ENCODE results near the gene PTPN3.

Gene PTPN3

DNA sequence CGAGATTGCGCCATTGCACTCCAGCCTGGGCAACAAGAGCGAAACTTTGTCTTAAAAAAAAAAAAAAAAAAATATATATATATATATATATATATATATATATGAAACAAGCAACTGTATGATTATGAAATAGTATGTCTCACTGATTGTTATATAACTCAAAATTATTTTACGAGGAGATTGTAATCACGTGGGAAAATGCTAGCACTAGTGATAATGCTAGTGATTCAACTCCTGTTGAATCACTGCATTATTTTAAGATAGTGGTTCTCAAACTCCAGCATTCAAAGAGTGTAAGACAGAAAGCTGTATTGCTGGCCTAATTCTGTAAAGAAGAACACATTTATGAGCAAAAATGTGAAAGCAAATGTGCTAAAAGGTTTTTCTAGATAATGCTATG lies 12.4 kb upstream of the PTPN3 start:
- TF ChIP-seq ZBTB7A (IDR thresholded peaks at IDR 0.05; ENCODE audit: low read depth) = no peak
- no peak for TF ChIP-seq RAD21 (IDR thresholded peaks at IDR 0.05; ENCODE audit: low read depth)

DNA sequence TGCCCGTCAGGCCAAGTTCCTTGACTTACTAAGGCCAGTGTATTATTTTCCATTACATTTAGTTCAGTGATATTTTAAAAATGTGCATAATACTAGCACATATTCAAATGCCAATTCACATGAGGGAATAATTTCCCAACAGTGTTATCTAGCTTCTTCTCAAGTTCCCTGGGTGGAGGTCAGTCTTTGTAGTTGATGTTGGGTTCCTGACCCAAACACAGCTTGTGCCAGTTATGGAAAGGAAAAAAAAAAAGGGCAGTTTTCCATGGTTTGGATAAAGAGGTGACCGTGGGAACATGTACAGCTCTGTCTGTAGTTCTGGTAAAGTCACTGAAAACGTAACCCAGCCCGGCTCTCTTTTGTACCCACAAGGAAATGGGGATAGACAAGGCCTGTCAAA lies 11.5 kb upstream of the PTPN3 start:
- TF ChIP-seq CEBPB (IDR thresholded peaks at IDR 0.05) (no peak), TCF12 (IDR thresholded peaks at IDR 0.05; ENCODE audit: low read depth) (no peak), RAD21 (IDR thresholded peaks at IDR 0.05; ENCODE audit: low read depth) (no peak)
- TF ChIP-seq, protein P1, sequence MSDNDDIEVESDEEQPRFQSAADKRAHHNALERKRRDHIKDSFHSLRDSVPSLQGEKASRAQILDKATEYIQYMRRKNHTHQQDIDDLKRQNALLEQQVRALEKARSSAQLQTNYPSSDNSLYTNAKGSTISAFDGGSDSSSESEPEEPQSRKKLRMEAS (IDR thresholded peaks at IDR 0.05) = no peak
- TF ChIP-seq, protein P2, sequence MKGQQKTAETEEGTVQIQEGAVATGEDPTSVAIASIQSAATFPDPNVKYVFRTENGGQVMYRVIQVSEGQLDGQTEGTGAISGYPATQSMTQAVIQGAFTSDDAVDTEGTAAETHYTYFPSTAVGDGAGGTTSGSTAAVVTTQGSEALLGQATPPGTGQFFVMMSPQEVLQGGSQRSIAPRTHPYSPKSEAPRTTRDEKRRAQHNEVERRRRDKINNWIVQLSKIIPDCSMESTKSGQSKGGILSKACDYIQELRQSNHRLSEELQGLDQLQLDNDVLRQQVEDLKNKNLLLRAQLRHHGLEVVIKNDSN (IDR thresholded peaks at IDR 0.05) = no peak

DNA sequence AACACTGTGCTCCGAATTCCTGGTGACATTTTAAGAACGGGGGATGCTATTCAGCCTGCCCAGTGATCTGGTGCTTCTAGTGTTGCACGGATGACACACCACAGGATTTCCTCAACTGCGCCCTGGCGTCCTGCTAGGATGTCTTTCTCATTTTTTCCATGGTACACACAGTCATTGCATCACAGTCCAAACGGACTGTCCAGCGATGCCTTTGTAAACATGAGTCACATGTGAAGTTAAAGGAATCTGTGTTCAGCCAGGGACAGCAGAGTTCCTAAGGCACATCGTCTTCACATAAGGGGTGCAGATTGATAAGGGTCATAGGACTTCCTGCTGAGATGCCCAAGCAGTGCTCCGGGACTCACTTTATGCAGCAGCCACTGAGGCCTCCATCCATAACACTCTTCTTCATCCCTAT lies 9.3 kb upstream of the PTPN3 start:
- no peak for TF ChIP-seq YY1 (IDR thresholded peaks at IDR 0.05; ENCODE audit: low read depth)
- no peak for TF ChIP-seq EP300 (IDR thresholded peaks at IDR 0.05; ENCODE audit: borderline replicate concordance)
- TF ChIP-seq NFIC (IDR thresholded peaks at IDR 0.05) = no peak
- TF ChIP-seq, protein P2 (IDR thresholded peaks at IDR 0.05) = no peak
- no peak for TF ChIP-seq ZBTB7A (IDR thresholded peaks at IDR 0.05; ENCODE audit: low read depth)
- TF ChIP-seq TEAD4 (IDR thresholded peaks at IDR 0.05) = no peak
- no peak for TF ChIP-seq RAD21 (IDR thresholded peaks at IDR 0.05; ENCODE audit: low read depth)
- no peak for TF ChIP-seq EGR1 (IDR thresholded peaks at IDR 0.05)
- TF ChIP-seq, protein P3, sequence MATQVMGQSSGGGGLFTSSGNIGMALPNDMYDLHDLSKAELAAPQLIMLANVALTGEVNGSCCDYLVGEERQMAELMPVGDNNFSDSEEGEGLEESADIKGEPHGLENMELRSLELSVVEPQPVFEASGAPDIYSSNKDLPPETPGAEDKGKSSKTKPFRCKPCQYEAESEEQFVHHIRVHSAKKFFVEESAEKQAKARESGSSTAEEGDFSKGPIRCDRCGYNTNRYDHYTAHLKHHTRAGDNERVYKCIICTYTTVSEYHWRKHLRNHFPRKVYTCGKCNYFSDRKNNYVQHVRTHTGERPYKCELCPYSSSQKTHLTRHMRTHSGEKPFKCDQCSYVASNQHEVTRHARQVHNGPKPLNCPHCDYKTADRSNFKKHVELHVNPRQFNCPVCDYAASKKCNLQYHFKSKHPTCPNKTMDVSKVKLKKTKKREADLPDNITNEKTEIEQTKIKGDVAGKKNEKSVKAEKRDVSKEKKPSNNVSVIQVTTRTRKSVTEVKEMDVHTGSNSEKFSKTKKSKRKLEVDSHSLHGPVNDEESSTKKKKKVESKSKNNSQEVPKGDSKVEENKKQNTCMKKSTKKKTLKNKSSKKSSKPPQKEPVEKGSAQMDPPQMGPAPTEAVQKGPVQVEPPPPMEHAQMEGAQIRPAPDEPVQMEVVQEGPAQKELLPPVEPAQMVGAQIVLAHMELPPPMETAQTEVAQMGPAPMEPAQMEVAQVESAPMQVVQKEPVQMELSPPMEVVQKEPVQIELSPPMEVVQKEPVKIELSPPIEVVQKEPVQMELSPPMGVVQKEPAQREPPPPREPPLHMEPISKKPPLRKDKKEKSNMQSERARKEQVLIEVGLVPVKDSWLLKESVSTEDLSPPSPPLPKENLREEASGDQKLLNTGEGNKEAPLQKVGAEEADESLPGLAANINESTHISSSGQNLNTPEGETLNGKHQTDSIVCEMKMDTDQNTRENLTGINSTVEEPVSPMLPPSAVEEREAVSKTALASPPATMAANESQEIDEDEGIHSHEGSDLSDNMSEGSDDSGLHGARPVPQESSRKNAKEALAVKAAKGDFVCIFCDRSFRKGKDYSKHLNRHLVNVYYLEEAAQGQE (IDR thresholded peaks at IDR 0.05; ENCODE audit: low read depth) = no peak

DNA sequence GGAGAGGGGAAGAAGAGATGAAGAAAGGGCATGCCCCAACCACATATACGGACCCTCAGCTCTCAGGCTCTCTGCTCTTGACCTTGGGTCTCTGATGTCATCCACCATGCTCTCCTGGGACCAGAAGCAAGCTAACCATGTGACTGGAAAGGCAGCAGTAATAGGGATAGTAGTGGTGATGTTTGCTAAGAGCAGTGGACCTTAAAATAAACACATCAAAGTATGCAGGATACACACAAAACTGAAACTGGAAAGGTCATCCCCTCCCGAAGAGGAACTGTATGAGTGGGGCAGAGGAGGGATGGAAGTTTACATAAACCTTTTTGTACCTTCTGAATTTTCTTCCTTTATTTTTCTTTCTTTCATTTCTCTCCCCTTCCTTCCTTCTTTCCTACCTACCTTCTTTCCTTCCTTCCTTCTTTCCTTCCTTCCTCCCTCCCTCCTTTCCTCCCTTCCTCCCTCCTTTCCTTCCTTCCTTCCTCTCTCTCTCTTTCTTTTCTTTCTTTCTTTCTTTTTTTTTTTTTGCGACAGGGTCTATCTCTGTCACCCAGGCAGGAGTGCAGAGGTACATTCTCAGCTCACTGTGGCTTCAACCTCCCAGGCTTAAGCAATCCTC lies 8.1 kb upstream of the PTPN3 start:
- TF ChIP-seq EGR1 (IDR thresholded peaks at IDR 0.05) = no peak
- TF ChIP-seq ZBTB7A (IDR thresholded peaks at IDR 0.05; ENCODE audit: low read depth) = no peak
- TF ChIP-seq, protein P2 (IDR thresholded peaks at IDR 0.05) = no peak
- no peak for TF ChIP-seq FOXM1 (IDR thresholded peaks at IDR 0.05; ENCODE audit: borderline replicate concordance, low read depth)
- no peak for TF ChIP-seq CREB1 (IDR thresholded peaks at IDR 0.05; ENCODE audit: low read depth)
- no peak for TF ChIP-seq TCF12 (IDR thresholded peaks at IDR 0.05; ENCODE audit: low read depth)
- no peak for TF ChIP-seq TEAD4 (IDR thresholded peaks at IDR 0.05)
- TF ChIP-seq YY1 (IDR thresholded peaks at IDR 0.05; ENCODE audit: low read depth) = no peak
- no peak for TF ChIP-seq RAD21 (IDR thresholded peaks at IDR 0.05; ENCODE audit: low read depth)
- no peak for TF ChIP-seq EP300 (IDR thresholded peaks at IDR 0.05; ENCODE audit: borderline replicate concordance)
- TF ChIP-seq TAF1 (IDR thresholded peaks at IDR 0.05; ENCODE audit: low read depth) = no peak

DNA sequence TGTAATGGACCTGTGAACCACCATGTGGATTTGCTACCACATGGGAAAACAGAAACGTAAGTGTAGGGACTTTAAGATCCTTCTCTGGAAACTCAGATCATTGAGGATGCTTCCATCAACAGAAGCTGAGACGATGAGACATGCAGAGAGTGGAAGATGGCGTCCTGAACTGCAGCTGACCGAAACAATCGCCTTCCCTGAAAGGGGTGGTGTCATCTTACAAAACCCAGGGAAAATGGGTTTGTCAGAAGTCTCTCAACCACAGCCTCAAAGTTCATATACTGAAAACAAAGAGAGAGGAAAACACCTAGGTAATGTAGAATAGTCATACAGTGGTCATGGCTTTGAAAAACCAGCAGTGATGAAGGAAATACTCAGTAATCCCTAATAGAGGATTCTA lies 6.6 kb upstream of the PTPN3 start:
- TF ChIP-seq EGR1 (IDR thresholded peaks at IDR 0.05) (no peak), EP300 (IDR thresholded peaks at IDR 0.05; ENCODE audit: borderline replicate concordance) (no peak), NFIC (IDR thresholded peaks at IDR 0.05) (no peak), ZBTB7A (IDR thresholded peaks at IDR 0.05; ENCODE audit: low read depth) (no peak)

DNA sequence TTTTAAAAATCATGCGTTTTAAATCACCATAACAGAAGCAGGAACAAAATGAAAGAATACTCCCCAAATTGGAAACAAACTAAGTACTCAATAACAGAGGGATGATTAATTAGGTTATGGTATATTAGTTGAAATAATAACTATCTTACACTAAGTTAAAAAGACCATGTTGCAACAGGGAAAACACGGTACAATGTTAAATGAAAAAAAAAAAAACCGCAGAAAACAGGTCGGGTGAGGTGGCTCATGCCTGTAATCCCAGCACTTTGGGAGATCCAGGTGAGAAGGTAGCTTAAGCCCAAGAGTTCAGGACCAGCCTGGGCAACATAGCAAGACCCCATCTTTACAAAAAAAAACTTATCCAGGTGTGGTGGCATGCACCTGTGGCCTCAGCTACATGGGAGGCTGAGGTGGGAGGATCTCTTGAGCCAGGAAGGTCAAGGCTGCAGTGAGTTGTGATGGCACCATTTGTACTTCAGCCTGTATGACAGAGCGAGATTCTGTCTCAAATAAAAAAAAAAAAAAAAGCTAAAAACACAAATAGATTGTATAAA lies 2.4 kb upstream of the PTPN3 start:
- no peak for TF ChIP-seq CREB1 (IDR thresholded peaks at IDR 0.05; ENCODE audit: low read depth)
- no peak for TF ChIP-seq TEAD4 (IDR thresholded peaks at IDR 0.05)
- TF ChIP-seq RAD21 (IDR thresholded peaks at IDR 0.05; ENCODE audit: low read depth) = no peak
- TF ChIP-seq EP300 (IDR thresholded peaks at IDR 0.05; ENCODE audit: borderline replicate concordance) = no peak
- TF ChIP-seq CEBPB (IDR thresholded peaks at IDR 0.05) = no peak
- TF ChIP-seq, protein P2 (IDR thresholded peaks at IDR 0.05) = no peak
- no peak for TF ChIP-seq EGR1 (IDR thresholded peaks at IDR 0.05)
- TF ChIP-seq, protein P1 (IDR thresholded peaks at IDR 0.05) = no peak
- TF ChIP-seq ZBTB7A (IDR thresholded peaks at IDR 0.05; ENCODE audit: low read depth) = no peak
- TF ChIP-seq TCF12 (IDR thresholded peaks at IDR 0.05; ENCODE audit: low read depth) = no peak
- TF ChIP-seq YY1 (IDR thresholded peaks at IDR 0.05; ENCODE audit: low read depth) = no peak
- TF ChIP-seq NFIC (IDR thresholded peaks at IDR 0.05) = no peak
- TF ChIP-seq, protein P3 (IDR thresholded peaks at IDR 0.05; ENCODE audit: low read depth) = no peak
